AG08396 (cell line): ENCODE data around the gene UBTD2.
A peak's percentile ranks its signal among the peaks of the same experiment; 100 is the strongest.

Experiments
- DNase-seq: peaks from one replicate; pipeline ENCODE4 v3.0.0; 2012; ENCODE audit warnings: low spot score, mixed read lengths

UBTD2 gene

DNA sequence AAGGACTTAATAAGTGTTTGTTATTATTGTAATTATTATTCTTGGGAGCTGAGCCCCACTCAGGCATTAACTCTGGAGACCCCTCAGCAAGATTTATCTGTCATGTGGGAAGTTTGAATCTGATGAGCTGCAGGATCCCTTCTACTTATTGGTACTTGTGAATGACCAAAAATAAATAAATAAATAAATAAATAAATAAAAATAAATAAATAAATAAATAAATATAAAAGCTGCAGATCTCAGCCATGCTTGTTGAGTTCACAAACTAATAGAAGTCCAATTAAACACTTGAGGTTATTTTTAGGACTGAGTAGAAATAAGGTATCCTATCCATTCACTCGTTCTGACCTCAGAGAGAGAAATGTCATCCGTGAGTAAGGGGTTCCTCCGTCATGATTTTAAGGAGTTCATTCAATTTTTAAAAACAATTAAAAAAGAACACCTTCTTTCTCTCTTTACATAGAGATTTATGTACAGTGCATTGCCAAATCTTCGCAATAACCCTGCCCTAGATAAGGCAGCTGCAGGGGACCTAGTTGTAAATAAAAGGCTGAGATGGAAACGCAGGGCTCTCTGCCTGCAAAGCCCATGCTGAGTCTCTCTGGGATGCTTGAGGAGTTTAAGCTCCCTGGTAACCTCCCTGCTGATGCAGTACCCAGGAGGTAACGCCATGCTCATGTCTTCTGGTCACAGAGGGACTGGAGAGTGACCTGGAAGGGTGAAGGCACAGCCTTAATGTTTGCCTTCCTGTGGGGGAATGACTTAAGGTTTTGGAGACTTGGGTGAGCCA, 88.4 kb downstream of the UBTD2 start:
- DNase-seq, result no peak

GRCh38 chr5:172193872-172194271, 89.7 kb downstream of the UBTD2 start, which contains the start of gene EFCAB9:
EFCAB9 (plus strand) TSS chr5:172194172; CDS start chr5:172194173, 1 bp downstream.
- no peak for DNase-seq

DNA sequence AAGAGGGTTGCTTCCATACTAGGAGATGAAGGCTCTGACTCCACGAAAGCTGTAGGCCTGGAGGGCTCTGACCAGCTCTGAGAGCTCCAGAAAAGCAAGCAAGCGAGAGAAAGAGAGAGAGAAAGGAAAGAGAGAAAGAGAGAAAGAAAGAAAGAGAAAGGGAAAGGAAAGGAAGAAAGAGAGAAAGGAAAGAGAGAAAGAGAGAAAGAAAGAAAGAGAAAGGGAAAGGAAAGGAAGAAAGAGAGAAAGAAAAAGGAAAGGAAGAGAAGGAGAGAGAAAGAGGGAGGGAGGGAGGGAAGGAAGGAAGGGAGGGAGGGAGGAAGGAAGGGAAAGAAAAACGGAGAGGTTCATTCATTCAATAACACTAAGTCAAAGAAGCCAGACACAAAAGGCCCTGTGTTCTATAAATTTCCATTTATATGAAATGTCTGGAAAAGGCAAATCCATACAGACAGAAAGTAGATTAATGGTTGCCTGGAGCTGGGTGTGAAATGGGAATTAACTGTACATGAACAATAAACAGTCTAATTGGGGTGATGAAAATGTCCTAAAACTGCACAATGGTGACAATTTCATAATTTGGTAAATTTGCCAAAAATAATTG, 93.8 kb downstream of the UBTD2 start:
- no peak for DNase-seq

- no peak for DNase-seq
Measured at GRCh38 chr5:172188893-172189692, 94.5 kb downstream of the UBTD2 start.

DNA sequence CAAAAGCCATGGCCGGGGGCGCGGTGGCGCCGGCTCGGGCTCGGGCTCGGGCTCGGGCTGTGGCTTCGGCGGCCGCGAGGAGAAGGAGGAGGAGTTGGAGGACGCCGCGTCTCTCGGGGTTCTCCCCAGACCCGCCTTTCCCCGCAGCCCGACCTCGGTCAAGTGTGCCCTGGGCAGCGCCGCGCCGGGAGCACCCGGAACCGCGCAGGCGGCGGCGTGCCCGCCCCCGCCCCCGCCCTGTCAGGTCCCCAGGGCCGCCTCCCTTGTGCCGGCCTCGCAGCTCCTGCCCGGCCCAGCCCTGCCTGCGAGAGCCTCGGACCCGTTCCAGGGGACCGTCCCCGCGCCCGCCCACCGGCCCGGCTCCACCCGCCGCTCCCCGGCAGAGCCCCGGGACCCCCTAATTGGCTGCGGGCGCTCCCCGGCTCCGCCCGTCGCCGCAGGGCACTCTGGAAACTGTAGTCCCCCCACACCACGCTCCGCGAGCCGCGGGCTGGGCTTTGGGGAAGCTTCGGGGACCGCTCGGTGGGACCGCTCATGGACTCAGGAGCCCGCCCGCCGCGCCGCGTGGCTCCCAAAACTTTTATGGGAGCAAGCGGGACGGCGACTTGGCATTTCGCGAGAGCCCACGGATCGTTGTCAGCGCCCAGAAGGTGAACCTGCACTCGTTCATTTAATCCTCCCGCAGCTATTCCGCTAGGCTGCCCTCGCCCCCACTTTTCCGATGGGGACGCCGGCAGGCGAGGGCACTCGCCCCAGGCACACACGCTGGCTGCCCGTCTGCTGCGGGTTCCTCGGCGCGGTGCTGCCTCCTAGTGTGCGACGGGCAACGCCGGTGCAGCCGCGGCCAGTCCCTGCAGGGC, 95.3 kb downstream of the UBTD2 start, which contains the start of gene STK10:
TSS of gene STK10 (minus strand) at position 192 of the 860 bp plus-strand sequence. CDS start at position 10, 182 bp downstream.
- peak; percentile 99 for DNase-seq

DNA sequence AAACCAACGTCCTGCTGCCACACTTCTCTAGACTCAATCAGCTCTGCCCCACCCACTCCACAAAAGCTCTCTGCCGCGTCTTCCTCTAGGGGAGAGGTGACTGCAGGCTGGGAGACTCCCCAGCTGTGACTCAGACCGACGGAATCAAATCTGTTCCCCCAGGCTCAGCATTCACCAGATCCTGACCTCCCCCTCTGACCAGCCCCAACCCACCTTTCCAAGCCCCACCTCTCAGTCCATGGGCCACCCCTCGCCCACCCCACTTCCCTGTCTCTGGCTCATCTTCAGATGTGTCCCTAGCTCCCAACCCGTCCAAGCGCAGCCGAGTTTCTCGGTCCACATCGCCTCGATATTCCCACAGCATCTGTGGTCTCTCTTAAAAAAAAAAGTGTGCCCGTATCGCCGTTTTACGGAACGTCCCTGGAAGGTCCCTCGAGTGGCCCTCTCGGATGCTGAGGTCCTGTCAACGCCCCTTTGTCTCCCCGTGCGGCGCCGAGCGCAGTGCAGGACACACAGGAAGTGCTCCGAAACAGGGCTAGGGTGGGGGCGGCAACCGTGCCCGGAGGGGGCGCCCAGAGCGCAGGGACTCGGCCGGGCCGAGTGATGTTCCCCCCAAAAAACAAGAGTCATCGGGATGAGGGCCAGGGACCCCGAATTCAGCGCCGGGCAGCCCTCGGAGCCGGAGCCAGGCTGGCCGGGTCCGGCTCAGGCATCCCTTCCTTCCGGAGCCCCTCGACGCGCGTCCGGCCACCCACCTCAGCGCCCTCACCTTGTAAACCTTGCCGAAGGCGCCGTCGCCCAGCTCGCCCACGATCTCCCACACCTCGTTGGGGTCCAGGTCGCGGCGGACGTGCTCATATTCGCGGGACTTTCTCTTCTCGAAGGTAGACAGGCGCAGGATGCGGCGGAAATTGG, 96.2 kb downstream of the UBTD2 start:
- peak; percentile 78 for DNase-seq

DNA sequence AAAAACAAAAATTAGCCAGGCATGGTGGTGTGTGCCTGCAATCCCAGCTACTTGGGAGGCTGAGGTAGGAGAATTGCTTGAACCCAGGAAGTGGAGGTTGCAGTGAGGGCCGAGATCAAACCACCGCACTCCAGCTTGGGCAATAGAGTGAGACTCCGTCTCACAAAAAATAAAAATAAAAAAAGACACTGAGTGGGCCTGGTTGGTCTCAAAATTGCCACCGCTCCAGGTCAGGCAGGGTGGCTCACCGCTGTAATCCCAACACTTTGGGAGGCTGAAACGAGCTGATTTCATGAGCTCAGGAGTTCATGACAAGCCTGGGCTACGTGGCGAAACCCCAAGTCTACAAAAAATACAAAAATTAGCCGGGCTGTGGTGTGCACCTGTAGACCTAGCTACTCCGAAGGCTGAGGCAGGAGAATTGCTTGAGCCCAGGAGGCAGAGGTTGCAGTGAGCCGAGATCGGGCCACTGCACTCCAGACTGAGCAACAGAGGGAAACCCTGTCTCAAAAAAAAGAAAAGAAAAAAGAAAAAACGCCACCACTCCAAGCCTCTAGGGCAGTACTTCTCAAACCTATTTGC, 97.4 kb downstream of the UBTD2 start:
- DNase-seq, result no peak

DNA sequence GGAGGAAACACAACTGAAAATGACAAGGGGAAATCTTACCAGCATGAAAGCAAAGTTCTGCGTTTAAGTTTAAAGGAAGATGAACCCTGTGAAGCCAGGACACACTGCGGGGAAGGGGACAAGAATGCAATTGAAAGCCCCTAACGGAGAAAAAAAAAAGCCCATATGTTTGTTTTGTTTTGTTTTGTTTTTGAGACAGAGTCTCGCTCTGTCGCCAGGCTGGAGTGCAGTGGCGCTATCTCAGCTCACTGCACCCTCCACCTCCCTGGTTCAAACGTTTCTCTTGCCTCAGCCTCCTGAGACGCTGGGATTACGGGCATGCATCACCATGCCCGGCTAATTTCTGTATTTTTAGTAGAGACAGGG, 98.5 kb downstream of the UBTD2 start:
- no peak for DNase-seq

DNA sequence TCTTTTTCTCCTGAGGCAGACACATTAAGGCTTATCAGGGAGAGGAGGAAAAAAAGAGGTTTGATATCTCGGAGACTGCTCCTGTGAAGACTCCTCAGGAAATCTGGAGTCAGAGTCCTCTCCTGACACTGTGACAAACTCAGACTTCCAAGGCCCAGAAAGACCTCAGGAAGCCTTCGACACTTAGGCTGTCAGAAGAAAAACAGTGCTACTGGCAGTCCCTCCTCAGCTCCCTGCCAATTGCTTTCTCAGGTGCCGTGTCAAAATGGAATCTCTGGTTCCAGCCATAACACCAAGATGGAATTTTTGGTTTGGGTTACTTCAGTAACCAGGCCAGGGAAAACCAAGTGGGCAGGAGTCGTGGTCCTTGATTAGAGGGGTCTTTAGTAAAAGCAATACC, 99.7 kb downstream of the UBTD2 start:
- no peak for DNase-seq

- no peak for DNase-seq
Measured at GRCh38 chr5:172182291-172182690, 101.3 kb downstream of the UBTD2 start.

DNA sequence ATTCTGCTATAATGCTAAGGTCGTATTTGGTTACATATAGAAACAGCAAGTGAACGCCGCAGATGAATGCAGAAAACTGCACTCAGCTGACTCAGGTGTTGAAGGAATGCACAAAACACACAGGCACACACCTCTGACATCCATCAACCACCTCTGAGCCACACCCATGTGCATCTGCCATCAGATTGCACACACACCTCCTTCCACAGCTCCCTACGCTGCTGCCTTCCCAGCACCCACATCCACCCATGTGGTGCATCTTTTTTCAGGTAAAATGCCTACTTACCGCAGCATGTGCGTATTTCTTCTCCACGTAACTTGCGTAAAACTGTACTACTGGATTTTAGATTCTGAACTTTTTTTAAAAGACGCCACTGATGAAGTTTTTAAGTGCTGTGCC, 102.6 kb downstream of the UBTD2 start:
- no peak for DNase-seq

DNA sequence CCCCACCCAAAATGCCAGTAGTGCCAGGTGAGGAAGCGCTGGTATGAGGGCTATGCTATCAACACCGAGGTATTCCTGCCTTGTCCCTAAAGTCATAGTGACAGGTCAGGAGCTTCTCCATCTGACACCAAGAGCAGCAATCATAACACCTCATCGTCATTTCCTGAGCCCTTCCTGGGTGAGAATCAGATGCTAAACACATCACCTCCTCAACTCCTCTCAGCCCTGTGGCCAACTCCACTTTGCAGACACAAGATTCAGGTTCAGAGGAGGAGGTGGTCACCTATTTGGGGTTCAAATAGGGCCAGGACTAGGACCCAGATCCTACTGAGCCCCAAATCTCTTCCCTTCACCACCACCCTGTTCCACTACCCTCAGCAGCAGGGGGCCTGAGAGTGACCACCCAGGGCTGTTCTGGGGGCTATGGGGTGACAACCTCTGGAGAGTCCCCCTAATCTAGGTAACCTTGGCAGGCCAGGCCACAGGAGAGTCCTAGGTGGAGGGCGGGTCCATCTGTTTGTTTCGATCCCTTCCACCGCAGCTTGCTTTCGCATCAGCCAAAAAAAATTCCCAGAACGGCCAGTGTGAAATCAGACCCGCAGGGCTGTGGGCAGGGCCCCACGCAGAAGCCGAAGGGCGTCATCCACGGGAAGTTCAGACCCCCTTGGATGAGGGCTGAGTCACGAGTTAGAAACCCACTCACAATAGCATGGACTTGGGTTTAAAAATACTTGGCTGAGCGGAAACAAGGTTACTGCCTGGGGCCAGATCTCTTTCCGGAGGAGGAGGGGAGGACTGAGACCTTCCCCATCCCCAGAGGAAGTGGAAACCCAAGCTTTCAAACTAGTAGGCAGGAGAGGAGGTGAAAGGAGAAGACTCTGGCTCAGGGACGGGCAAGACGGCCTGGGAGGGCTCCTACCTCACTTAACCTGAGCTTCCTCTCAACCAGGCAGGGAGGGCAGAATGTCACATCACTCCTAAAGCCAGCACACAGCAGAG, 104.3 kb downstream of the UBTD2 start:
- DNase-seq, result no peak

GRCh38 chr5:172178301-172178987, 105.1 kb downstream of the UBTD2 start:
- DNase-seq, result no peak

- DNase-seq, result no peak
Measured at GRCh38 chr5:172177176-172177575, 106.4 kb downstream of the UBTD2 start.

DNA sequence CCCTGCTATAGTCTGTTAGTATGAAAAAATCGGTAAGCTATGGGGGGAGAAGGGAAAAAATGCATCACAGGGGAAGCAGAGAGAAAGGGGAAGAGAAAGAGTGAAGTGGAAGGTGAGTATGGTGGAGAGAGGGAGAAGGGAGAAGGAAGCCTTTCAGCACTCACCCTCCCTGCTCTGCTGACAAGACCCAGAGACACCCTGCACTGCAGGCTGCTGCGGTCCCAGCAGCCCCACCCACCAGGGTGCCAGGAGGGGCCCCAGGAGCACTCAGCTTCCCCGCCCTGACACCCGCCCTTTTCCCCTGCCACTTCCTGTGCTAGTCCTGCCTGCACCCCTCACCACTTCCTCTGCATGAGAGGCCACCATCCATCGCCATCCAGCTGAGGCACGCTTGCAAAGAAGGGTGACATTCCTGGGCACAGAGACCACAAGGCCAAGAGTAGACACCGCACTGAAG, 108.3 kb downstream of the UBTD2 start:
- DNase-seq, result no peak

GRCh38 chr5:172173564-172174153, 109.9 kb downstream of the UBTD2 start:
- DNase-seq, result no peak

GRCh38 chr5:172172912-172173563, 110.5 kb downstream of the UBTD2 start:
- no peak for DNase-seq
